T-cell (primary cell): ENCODE measurements around the gene KIAA0930. TPM values are rescaled to one million over a fixed set of nuclear protein-coding genes. Genes with fewer than 3 reads are reported as not detected.

Experiments
- ATAC-seq, 4 experiments: fragments of 200-7000 bp in 3 of 4; fragments of 150-1000 bp in 1 of 4; cut with Tn5 transposase; replicated peaks in 1 of 4; 1 replicate in 3 of 4; 2 replicates in 1 of 4; pipeline ENCODE4 v1.10.0; 2021; ENCODE audit warnings: moderate library complexity in 3 of 4, mild to moderate bottlenecking in 2 of 4, moderate number of reproducible peaks in 1 of 4
- CTCF ChIA-PET, 2 donors: fragments of 300-600 bp; sonication (Branson Sonifier 250); formaldehyde crosslinking; loops; one replicate each; lab custom pipeline; 2022; ENCODE audit warnings: antibody characterized with exemption in 2 of 2; lab: Charles Lee
- POLR2A ChIA-PET, 2 donors: fragments of 300-600 bp; sonication (Branson Sonifier 250); formaldehyde crosslinking; loops; one replicate each; lab custom pipeline; 2022; ENCODE audit warnings: antibody characterized with exemption in 2 of 2; lab: Charles Lee
- DNase-seq, 35 experiments: peaks; one replicate each; pipeline versions ENCODE4 v3.0.0 to v3.0.0-alpha.2; 2013 to 2023
- H3K27ac ChIP-seq: one replicate; pipeline ENCODE4 v1.5.1; 2013; ENCODE audit warnings: low read length
- H3K27me3 ChIP-seq, 2 experiments: replicated peaks in 1 of 2; 1 replicate in 1 of 2; 2 replicates in 1 of 2; pipeline versions ENCODE4 v1.6.1 to v1.7.0; 2013; ENCODE audit warnings: low read length in 1 of 2, mixed read lengths in 1 of 2; ENCODE audit not compliant: control insufficient read depth in 2 of 2, insufficient read depth in 2 of 2; ENCODE audit errors: extremely low read depth in 1 of 2
- H3K36me3 ChIP-seq, 2 donors: 1 replicate in 1 of 2; 2 replicates in 1 of 2; pipeline versions ENCODE4 v1.6.1 to v1.7.0; 2013; ENCODE audit warnings: low read length in 1 of 2; ENCODE audit not compliant: control insufficient read depth in 2 of 2, insufficient read depth in 1 of 2; ENCODE audit errors: extremely low read depth in 1 of 2
- H3K4me1 ChIP-seq, 2 experiments: 1 replicate in 1 of 2; 2 replicates in 1 of 2; pipeline versions ENCODE4 v1.6.1 to v1.7.0; 2013; ENCODE audit warnings: low read length in 2 of 2, mixed read lengths in 1 of 2; ENCODE audit not compliant: insufficient read depth in 2 of 2, control insufficient read depth in 1 of 2; ENCODE audit errors: extremely low read depth in 1 of 2
- H3K4me3 ChIP-seq, 2 donors: 1 replicate in 1 of 2; 2 replicates in 1 of 2; pipeline versions ENCODE4 v1.5.1 to v1.7.0; 2013; ENCODE audit warnings: mild to moderate bottlenecking in 2 of 2, low read length in 1 of 2, moderate library complexity in 1 of 2; ENCODE audit not compliant: control insufficient read depth in 1 of 2; ENCODE audit errors: extremely low read depth in 1 of 2
- H3K9me3 ChIP-seq: 2 replicates; pipeline ENCODE4 v1.7.0; 2013
- H3K27ac Mint-ChIP-seq, 2 donors: one replicate each; pipeline ENCODE4 v1.8.0; 2020 to 2021; ENCODE audit warnings: mild to moderate bottlenecking in 2 of 2, mixed read lengths in 2 of 2
- H3K27me3 Mint-ChIP-seq, 2 donors: one replicate each; pipeline ENCODE4 v1.8.0; 2021 to 2022; ENCODE audit warnings: mixed read lengths in 2 of 2
- H3K36me3 Mint-ChIP-seq: one replicate; pipeline ENCODE4 v1.8.0; 2021; ENCODE audit warnings: mixed read lengths
- H3K4me1 Mint-ChIP-seq, 3 donors: one replicate each; pipeline ENCODE4 v1.8.0; 2020 to 2022; ENCODE audit warnings: mixed read lengths in 3 of 3, mild to moderate bottlenecking in 1 of 3
- H3K4me3 Mint-ChIP-seq, 3 donors: one replicate each; pipeline ENCODE4 v1.8.0; 2020 to 2022; ENCODE audit warnings: mild to moderate bottlenecking in 3 of 3, mixed read lengths in 3 of 3, moderate library complexity in 3 of 3
- H3K9me3 Mint-ChIP-seq, 3 donors: one replicate each; pipeline ENCODE4 v1.8.0; 2020 to 2022; ENCODE audit warnings: mixed read lengths in 3 of 3
- WGBS: methylation state at CpG from one replicate; pipeline ENCODE4 v1.1.5; 2013; ENCODE audit warnings: missing lambda C conversion rate; ENCODE audit not compliant: insufficient coverage; 5-methylcytosine and 5-hydroxymethylcytosine counted together
- total RNA-seq, 35 experiments: library from RNA in 6 of 35; stranded (reverse) in 6 of 35; fragments of 120-200 nt in 1 of 35; gene quantifications; one replicate each; pipeline versions ENCODE4 v1.2.1 to v1.2.4 and lab custom pipeline; 2013 to 2026

The KIAA0930 gene
- total RNA-seq, 5 donors from 2014 or later (not counting 1 experiment from before 2014, with no cell fraction given) = 21.2 to 40.2 (median 30.8) TPM

DNA sequence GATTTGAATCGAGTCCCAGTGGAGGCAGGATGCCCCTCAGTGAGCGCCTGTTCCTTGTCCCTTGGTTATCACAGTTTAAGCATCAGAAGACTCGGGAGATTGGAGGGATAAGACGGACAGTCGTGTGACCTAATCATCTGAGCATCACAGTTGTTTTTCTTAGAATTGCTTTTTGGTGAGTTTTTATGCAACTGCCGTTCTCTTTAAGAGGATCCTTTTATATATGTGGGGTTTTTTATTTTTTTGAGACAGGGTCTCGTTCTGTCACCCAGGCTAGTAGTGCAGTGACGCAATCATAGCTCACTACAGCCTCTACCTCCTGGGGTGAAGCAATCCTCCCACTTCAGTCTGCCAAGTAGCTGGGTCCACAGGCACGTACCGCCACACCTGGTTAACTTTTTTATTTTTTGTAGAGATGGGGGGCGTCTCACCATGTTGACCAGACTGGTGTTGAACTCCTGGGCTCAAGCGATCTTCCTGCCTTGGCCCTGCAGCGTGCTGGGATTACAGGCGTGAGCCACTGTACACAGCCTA lies 60.5 kb downstream of the KIAA0930 start:
- CTCF ChIA-PET = interaction anchor here in 1 of 2 donors (1.4 kb wide), 1 partner anchor 12 kb away, joined by 3 read pairs; no protein-coding TSS in a partner anchor
- Histone ChIP-seq H3K4me1 (peaks cover 18 to 22% of the 10 kb centered on the region in 2 experiments), H3K27me3 (no peaks in the 10 kb centered on the region), H3K4me3 (no peak overlapping the region), H3K9me3 (no peaks in the 10 kb centered on the region), H3K27ac (no peak overlapping the region), H3K36me3 (peaks cover 27 to 76% of the 10 kb centered on the region in 2 donors)
- no peaks in the 10 kb centered on the region for H3K9me3 Mint-ChIP-seq
- no peak for DNase-seq
- 96% methylated on average over 7 of the region's 14 CpGs for WGBS
- no peak overlapping the region for H3K4me3 Mint-ChIP-seq
- H3K27ac Mint-ChIP-seq = peak overlapping the region; percentile 83 to 85
- no peak for ATAC-seq
- H3K4me1 Mint-ChIP-seq = peaks cover 41 to 55% (median 53%) of the 10 kb centered on the region in 3 donors
- peaks cover 68% of the 10 kb centered on the region for H3K36me3 Mint-ChIP-seq
- POLR2A ChIA-PET = no interaction called here
- H3K27me3 Mint-ChIP-seq = no peaks in the 10 kb centered on the region

DNA sequence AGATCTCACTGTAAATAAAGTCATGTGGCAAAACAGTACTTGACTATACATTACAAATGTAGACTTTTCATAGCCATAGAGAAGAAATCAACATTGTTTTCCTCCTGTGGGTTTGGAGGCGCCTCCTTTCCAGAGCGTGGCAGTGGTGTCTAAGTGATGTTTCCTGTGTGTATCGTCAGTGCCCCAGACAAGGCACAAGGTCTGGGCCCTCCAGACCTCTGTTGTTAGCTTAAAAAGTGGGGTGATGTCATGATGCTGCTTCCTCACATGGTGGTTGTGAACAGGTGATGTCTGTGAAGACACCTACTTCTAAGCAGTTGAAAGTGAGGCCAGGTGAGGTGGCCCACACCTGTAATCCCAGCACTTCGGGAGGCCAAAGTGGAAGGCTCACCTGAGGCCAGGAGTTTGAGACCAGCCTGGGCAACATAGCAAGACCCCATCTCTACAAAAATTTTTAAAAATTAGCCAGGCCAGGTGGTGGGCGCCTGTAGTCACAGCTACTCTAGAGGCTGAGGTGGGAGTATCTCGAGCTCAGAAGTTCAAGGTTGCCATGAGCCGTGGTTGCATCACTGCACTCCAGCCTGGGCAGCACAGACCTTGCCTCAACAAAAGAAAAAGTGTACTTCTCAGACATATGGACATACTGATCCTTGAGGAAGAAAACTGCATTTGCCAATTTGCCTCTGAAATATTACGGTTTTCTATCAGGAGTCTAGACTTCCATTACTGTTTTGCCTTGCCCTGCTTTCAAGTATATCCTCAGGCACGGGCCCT lies 61.2 kb downstream of the KIAA0930 start:
- peaks cover 75% of the 10 kb centered on the region for H3K36me3 Mint-ChIP-seq

DNA sequence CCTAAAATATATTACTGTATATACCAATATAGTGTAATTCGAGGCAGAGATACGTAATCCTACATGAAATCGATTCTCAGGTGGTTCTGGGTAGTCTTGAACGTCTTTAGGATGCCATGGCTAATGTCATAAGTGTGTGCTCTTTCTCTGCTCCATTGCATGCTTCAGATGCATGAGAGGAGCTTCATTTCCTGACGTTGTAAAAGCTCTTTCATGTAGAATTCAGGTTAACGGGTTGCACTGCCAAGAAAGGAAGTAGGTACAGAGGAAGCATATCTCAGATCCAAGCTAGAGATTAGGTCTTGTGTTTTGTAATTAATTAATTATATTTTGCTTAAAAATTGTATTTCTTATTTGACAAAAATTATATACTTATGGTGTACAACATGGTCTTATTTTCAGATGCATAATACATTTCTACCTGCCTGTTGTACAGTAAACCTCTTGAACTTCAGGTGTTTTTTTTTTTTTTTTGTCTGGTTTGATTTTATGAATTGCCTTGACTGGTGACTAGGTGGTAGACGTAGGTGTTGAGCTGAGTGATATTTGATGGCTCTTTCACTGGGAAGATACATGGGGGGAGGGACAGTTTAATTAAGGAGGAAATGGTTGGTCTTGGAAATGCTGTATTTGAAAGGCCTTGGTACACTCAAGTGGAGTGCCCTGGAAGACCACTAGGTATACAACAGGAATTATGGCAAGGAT lies 67.7 kb downstream of the KIAA0930 start:
- DNase-seq (peak in 21 of 35 experiments; percentile 10 to 77 (median 25)), ATAC-seq (peak; percentile 93 to 99 (median 98))
- Mint-ChIP-seq H3K9me3 (no peaks in the 10 kb centered on the region), H3K36me3 (peaks cover 78% of the 10 kb centered on the region), H3K4me3 (peak overlapping the region; percentile 25 to 82 (median 57)), H3K4me1 (peaks cover 83 to 90% (median 83%) of the 10 kb centered on the region in 3 donors), H3K27me3 (no peaks in the 10 kb centered on the region), H3K27ac (peak overlapping the region; percentile 89 to 93)
- WGBS = 14% methylated on average over 3 of the region's 7 CpGs
- ChIA-PET POLR2A (interaction anchor here (0.6 to 2.2 kb wide), 3 partner anchors 8 to 18 kb away, joined by 3 to 10 read pairs (median 7); partner anchors contain the start of gene NUP50 (in 1 of the 2)), CTCF (interaction anchor here (0.5 to 1.4 kb wide), 7 partner anchors 8 to 1132 kb away, joined by 3 to 19 read pairs (median 4); partner anchors contain the start of gene NUP50 (in 1 of the 2))
- no peaks in the 10 kb centered on the region for H3K27me3 ChIP-seq
- H3K4me1 ChIP-seq = peaks cover 56 to 61% of the 10 kb centered on the region in 2 experiments
- H3K36me3 ChIP-seq = peaks cover 5 to 86% of the 10 kb centered on the region in 2 donors
- H3K9me3 ChIP-seq = no peaks in the 10 kb centered on the region
- peak overlapping the region in 1 of 2 donors; percentile 10 for H3K4me3 ChIP-seq
- H3K27ac ChIP-seq = peak overlapping the region; percentile 72

More for the DNA sequence above, 61.2 kb downstream of the KIAA0930 start:
- Histone ChIP-seq H3K27me3 (no peaks in the 10 kb centered on the region), H3K36me3 (peaks cover 26 to 72% of the 10 kb centered on the region in 2 donors), H3K4me3 (no peak overlapping the region), H3K4me1 (peaks cover 22 to 25% of the 10 kb centered on the region in 2 experiments), H3K9me3 (no peaks in the 10 kb centered on the region), H3K27ac (peak overlapping the region; percentile 20)
- 76% methylated on average over 7 of the region's 9 CpGs for WGBS
- Mint-ChIP-seq H3K4me3 (peak overlapping the region in 2 of 3 donors; percentile 17 to 36), H3K27ac (peak overlapping the region; percentile 83 to 85), H3K4me1 (peaks cover 49 to 62% (median 61%) of the 10 kb centered on the region in 3 donors), H3K27me3 (no peaks in the 10 kb centered on the region), H3K9me3 (no peaks in the 10 kb centered on the region)
- POLR2A ChIA-PET = no interaction called here
- peak; percentile 85 to 99 (median 88) for ATAC-seq
- DNase-seq = peak in 33 of 35 experiments; percentile 20 to 67 (median 46)
- CTCF ChIA-PET = interaction anchor here in 1 of 2 donors (0.6 kb wide), 1 partner anchor 16 kb away, joined by 4 read pairs; no protein-coding TSS in a partner anchor

DNA sequence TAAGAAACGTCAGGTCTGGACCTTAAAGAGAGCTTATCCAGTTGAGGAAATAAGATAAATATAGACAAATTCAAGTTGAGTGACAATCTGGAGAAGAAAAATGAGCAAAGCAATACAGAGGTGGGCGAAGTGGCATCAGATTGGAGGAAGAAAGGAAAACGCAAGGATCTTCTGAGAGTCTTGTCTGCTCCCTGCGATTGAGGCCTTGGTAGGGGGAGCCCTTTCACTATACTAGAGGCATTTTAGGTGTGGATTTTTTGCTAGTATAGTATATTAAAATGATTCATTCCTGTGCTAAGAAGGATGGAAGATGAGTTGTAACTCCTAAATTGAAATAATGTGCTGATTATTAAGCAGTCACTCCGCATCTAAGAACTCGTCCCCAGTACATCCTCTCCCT lies 68.9 kb downstream of the KIAA0930 start:
- DNase-seq (no peak), ATAC-seq (no peak)
- Histone ChIP-seq H3K4me1 (peaks cover 56 to 62% of the 10 kb centered on the region in 2 experiments), H3K4me3 (no peak overlapping the region), H3K27me3 (no peaks in the 10 kb centered on the region), H3K27ac (peak overlapping the region; percentile 72), H3K9me3 (no peaks in the 10 kb centered on the region), H3K36me3 (peaks cover 0 to 81% of the 10 kb centered on the region in 2 donors)
- WGBS = 89% methylated on average over 3 of the region's 6 CpGs
- Mint-ChIP-seq H3K9me3 (no peaks in the 10 kb centered on the region), H3K4me1 (peaks cover 84 to 88% (median 88%) of the 10 kb centered on the region in 3 donors), H3K36me3 (peaks cover 73% of the 10 kb centered on the region), H3K27ac (peak overlapping the region; percentile 86 to 93), H3K4me3 (peak overlapping the region in 1 of 3 donors; percentile 82), H3K27me3 (no peaks in the 10 kb centered on the region)
- POLR2A ChIA-PET = interaction anchor here in 1 of 2 donors (2.2 kb wide), 1 partner anchor 8 kb away, joined by 10 read pairs; the partner anchor contains the start of gene NUP50
- CTCF ChIA-PET = no interaction called here

DNA sequence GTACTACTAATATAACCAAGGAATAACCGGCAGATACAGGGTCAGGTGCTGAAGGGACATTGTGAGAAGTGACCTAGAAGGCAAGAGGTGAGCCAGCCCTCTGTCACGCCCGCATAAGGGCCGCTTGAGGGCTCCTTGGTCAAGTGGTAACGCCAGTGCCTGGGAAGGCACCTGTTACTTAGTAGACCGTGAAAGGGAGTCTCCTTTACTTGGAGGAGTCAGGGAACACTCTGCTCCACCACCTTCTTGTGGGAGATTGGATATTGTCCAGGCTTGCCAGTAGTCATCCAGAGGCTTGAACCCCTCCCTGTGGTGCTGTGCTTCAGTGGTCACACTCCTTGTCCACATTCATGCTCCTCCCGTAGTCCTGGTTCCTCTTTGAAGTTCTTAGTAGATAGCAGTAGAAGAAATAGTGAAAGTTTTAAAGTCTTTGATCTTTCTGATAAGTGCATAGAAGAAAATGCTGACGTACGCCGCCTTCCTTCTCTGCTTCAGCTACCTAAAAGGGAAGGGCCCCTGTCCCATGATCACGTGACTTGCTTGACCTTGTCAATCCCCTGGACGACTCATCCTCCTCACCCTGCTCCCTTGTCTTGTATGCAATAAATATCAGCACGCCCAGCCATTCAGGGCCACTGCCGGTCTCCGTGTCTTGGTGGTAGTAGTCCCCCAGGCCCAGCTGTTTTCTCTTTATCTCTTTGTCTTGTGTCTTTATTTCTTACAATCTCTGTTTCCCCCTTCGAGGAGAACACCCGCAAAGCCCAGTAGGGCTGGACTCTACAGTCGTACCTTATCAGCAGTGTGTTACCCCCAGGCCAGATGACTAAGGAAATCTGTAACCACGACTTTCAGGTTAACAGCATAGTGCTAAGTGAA lies 70.9 kb downstream of the KIAA0930 start:
- ChIA-PET CTCF (no interaction called here), POLR2A (interaction anchor here in 1 of 2 donors (0.6 kb wide), 1 partner anchor 1401 kb away, joined by 3 read pairs; no protein-coding TSS in a partner anchor)
- peak overlapping the region; percentile 51 to 65 (median 58) for H3K4me3 Mint-ChIP-seq
- H3K36me3 Mint-ChIP-seq = peaks cover 61% of the 10 kb centered on the region
- DNase-seq (peak in 12 of 35 experiments; percentile 10 to 56 (median 16)), ATAC-seq (no peak)
- Histone ChIP-seq H3K4me3 (no peak overlapping the region), H3K36me3 (peaks cover 0 to 69% of the 10 kb centered on the region in 2 donors), H3K4me1 (peaks cover 58 to 59% of the 10 kb centered on the region in 2 experiments), H3K27me3 (no peaks in the 10 kb centered on the region), H3K9me3 (no peaks in the 10 kb centered on the region), H3K27ac (peak overlapping the region; percentile 39)
- H3K27ac Mint-ChIP-seq = peak overlapping the region; percentile 90 to 94
- no peaks in the 10 kb centered on the region for H3K27me3 Mint-ChIP-seq
- peaks cover 81 to 88% (median 83%) of the 10 kb centered on the region in 3 donors for H3K4me1 Mint-ChIP-seq
- no peaks in the 10 kb centered on the region for H3K9me3 Mint-ChIP-seq
- 76% methylated on average over 4 of the region's 19 CpGs for WGBS
